Heart left ventricle (tissue), 16 donors: ENCODE data around the gene LAMC3. TPM values are rescaled to one million over a fixed set of nuclear protein-coding genes. Genes with fewer than 3 reads are reported as not detected.
A peak's percentile ranks its signal among the peaks of the same experiment; 100 is the strongest.

Source experiments
- ATAC-seq, 4 donors: fragments of 200-7000 bp; cut with Tn5 transposase; one replicate each; pipeline ENCODE4 v1.9.1; 2020 to 2022; ENCODE audit warnings: moderate library complexity in 4 of 4, mild to moderate bottlenecking in 3 of 4, moderate number of reproducible peaks in 1 of 4
- DNase-seq, 5 donors: peaks; one replicate each; pipeline ENCODE4 v3.0.0-alpha.2; 2020
- H3K27ac ChIP-seq, 12 donors: fragments of 200-600 bp; sonication (generic) in 4 of 12; one replicate each; pipeline versions ENCODE4 v1.5.0 to v1.8.0; 2016 to 2022; ENCODE audit warnings: mild to moderate bottlenecking in 2 of 12
- H3K27me3 ChIP-seq, 9 donors: fragments of 200-600 bp; sonication (generic) in 2 of 9; one replicate each; pipeline versions ENCODE4 v1.5.1 to v1.8.0; 2016 to 2022; ENCODE audit warnings: mild to moderate bottlenecking in 3 of 9
- H3K36me3 ChIP-seq, 9 donors: fragments of 200-600 bp; sonication (generic) in 2 of 9; one replicate each; pipeline versions ENCODE4 v1.5.0 to v1.8.0; 2018 to 2022; ENCODE audit warnings: mild to moderate bottlenecking in 2 of 9
- H3K4me1 ChIP-seq, 12 donors: fragments of 200-600 bp; sonication (generic) in 4 of 12; one replicate each; pipeline versions ENCODE4 v1.5.0 to v1.8.0; 2016 to 2022; ENCODE audit warnings: mild to moderate bottlenecking in 3 of 12
- H3K4me3 ChIP-seq, 12 donors: fragments of 200-600 bp; sonication (generic) in 4 of 12; one replicate each; pipeline versions ENCODE4 v1.5.0 to v1.8.0; 2017 to 2022; ENCODE audit warnings: mild to moderate bottlenecking in 9 of 12, moderate library complexity in 4 of 12
- H3K9me3 ChIP-seq, 12 donors: fragments of 200-600 bp; sonication (generic) in 4 of 12; one replicate each; pipeline versions ENCODE4 v1.5.0 to v1.8.0; 2016 to 2022; ENCODE audit warnings: mild to moderate bottlenecking in 1 of 12
- CTCF ChIP-seq, 12 donors: fragments of 200-600 bp; sonication (generic) in 4 of 12; IDR thresholded peaks; one replicate each; pipeline versions ENCODE4 v1.5.0 to v1.8.0; 2018 to 2022; ENCODE audit warnings: antibody characterized with exemption in 12 of 12, mild to moderate bottlenecking in 5 of 12
- POLR2A ChIP-seq, 2 donors: fragments of 450-650 bp; IDR thresholded peaks; one replicate each; pipeline ENCODE4 v1.6.1; 2017; ENCODE audit warnings: antibody characterized with exemption in 2 of 2, mild to moderate bottlenecking in 2 of 2, moderate library complexity in 2 of 2
- WGBS, 4 donors: extraction: QIAGEN DNeasy Blood & Tissue Kit in 2 of 4; methylation state at CpG; one replicate each; pipeline versions ENCODE4 v1.1.5 to v1.1.7; 2013 to 2018; 5-methylcytosine and 5-hydroxymethylcytosine counted together
- intact Hi-C, 10 donors: fragments of 100-400 bp; cut with DNase I; formaldehyde crosslinking; loops; one replicate each; pipeline versions ENCODE4 v1.11.1 to v1.14.2; 2022
- polyA plus RNA-seq, 2 donors: library from polyadenylated mRNA; stranded (reverse); fragments of 200-250 nt; gene quantifications; one replicate each; pipeline ENCODE4 v1.2.3, GENCODE V29; 2013
- total RNA-seq, 9 donors: library from RNA; depleted of rRNA in 2 of 9; stranded (reverse); fragments of >200 nt in 2 of 9; fragmentation: NEBNext Ultra II Directional in 3 of 9; extraction: Animal tissue kit (Norgen Biotek cat#: 25700) in 3 of 9; gene quantifications; one replicate each; pipeline versions ENCODE4 v1.1.0 to v1.2.4, GENCODE V29; 2016 to 2023
- donor health status: ischemic (EF 13 %, LVEDD 7.1; RV severe dilation, severe dysfunction).
- donor health status: healthy with polysubstance abuse.
- donor health status: DM: no; HTN: yes; CAD: no.
- donor health status: DM: no; HTN: no; CAD: no.
- donor health status: ischemic (EF 25% LVEDD 6.9; RV normal size, moderate dysfunction).
- donor health status: ischemic (EF 25% LVEDD 5.7; RV mildly dilated, moderate dysfunction).
- donor health status: healthy.
- donor health status: DM: yes; HTN: yes; CAD: no.
- donor health status: ischemic (EF 35%, LVEDD 5.7; RV mildly dilated, moderate dysfunction).
- donor health status: nonischemic (EF 11% LVEDD 7.7; RV severe dilation, severe dysfunction).
- donor health status: DM: yes; HTN: yes; CAD: no.
- donor health status: PGD.
- donor health status: ischemic (EF 29% LVEDD 5.4; RV normal size, mild dysfunction).
- donor health status: nonischemic (EF 23%, LVEDD 6.1; RV moderate dilation, normal function).

LAMC3 gene
- total and polyA plus RNA-seq, 11 donors: 0.11 to 1.8 (median 0.67) TPM

- TF ChIP-seq POLR2A (IDR thresholded peaks at IDR 0.05) (no peak), CTCF (IDR thresholded peaks at IDR 0.05) (no peak)
These were observed 22.1 kb downstream of the LAMC3 start for GRCh38 chr9:131031005-131031641.

DNA sequence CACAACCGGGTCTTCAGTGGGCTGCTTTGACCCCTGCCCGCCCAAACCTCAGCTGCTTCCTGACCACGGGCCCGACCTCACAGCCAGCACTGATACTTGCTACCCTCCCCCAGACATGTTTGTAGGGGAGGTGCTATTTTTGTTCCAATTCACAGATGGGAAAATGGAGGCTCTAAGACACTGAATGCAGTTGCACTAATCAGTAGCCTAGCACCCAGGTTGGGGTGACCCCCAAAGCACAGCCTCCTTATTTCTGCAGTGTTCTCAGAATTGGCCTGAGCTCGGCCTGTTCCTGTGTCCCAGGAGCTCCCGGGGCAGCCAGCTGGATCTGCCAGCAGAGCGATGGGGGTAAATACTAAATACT is 22.6 kb downstream of the LAMC3 start:
- 78 to 84% (median 81%) methylated on average over 7 of the region's 7 CpGs for WGBS, 4 donors
- Histone ChIP-seq H3K4me1 (peaks cover 0 to 3% (median under 1%) of the 10 kb centered on the region in 12 donors), H3K27me3 (no peaks in the 10 kb centered on the region), H3K27ac (no peak overlapping the region), H3K36me3 (no peaks in the 10 kb centered on the region), H3K9me3 (no peaks in the 10 kb centered on the region), H3K4me3 (no peak overlapping the region)
- DNase-seq: no peak
- TF ChIP-seq CTCF (IDR thresholded peaks at IDR 0.05): no peak
- TF ChIP-seq POLR2A (IDR thresholded peaks at IDR 0.05): no peak
- intact Hi-C loops: loop anchor here in 1 of 10 donors (2.0 kb wide), 1 partner anchor 21 kb away; no protein-coding TSS in a partner anchor
- no peak for ATAC-seq

More at GRCh38 chr9:131031005-131031641, 22.1 kb downstream of the LAMC3 start:
- Histone ChIP-seq H3K9me3 (no peaks in the 10 kb centered on the region), H3K4me3 (no peak overlapping the region), H3K4me1 (no peaks in the 10 kb centered on the region), H3K36me3 (no peaks in the 10 kb centered on the region), H3K27me3 (no peaks in the 10 kb centered on the region), H3K27ac (no peak overlapping the region)
- ATAC-seq (no peak), DNase-seq (peak in 1 of 5 donors; percentile 36)
- WGBS, 4 donors: 85 to 93% (median 91%) methylated on average over 8 to 17 of the region's 17 CpGs
- intact Hi-C loops: no loop called here

- ATAC-seq (no peak), DNase-seq (no peak)
- H3K36me3 ChIP-seq: no peaks in the 10 kb centered on the region
- no peaks in the 10 kb centered on the region for H3K27me3 ChIP-seq
- H3K4me1 ChIP-seq: peaks cover 0 to 11% (median 8%) of the 10 kb centered on the region in 12 donors
- H3K4me3 ChIP-seq: no peak overlapping the region
- TF ChIP-seq CTCF (IDR thresholded peaks at IDR 0.05) (no peak), POLR2A (IDR thresholded peaks at IDR 0.05) (no peak)
- H3K27ac ChIP-seq: no peak overlapping the region
- intact Hi-C loops: loop anchor here in 1 of 10 donors (2.0 kb wide), 1 partner anchor 22 kb away; no protein-coding TSS in a partner anchor
- 85 to 90% (median 88%) methylated on average over 12 of the region's 12 CpGs for WGBS, 4 donors
- H3K9me3 ChIP-seq: no peaks in the 10 kb centered on the region
These were observed 23.4 kb downstream of the LAMC3 start for GRCh38 chr9:131032384-131032783.

DNA sequence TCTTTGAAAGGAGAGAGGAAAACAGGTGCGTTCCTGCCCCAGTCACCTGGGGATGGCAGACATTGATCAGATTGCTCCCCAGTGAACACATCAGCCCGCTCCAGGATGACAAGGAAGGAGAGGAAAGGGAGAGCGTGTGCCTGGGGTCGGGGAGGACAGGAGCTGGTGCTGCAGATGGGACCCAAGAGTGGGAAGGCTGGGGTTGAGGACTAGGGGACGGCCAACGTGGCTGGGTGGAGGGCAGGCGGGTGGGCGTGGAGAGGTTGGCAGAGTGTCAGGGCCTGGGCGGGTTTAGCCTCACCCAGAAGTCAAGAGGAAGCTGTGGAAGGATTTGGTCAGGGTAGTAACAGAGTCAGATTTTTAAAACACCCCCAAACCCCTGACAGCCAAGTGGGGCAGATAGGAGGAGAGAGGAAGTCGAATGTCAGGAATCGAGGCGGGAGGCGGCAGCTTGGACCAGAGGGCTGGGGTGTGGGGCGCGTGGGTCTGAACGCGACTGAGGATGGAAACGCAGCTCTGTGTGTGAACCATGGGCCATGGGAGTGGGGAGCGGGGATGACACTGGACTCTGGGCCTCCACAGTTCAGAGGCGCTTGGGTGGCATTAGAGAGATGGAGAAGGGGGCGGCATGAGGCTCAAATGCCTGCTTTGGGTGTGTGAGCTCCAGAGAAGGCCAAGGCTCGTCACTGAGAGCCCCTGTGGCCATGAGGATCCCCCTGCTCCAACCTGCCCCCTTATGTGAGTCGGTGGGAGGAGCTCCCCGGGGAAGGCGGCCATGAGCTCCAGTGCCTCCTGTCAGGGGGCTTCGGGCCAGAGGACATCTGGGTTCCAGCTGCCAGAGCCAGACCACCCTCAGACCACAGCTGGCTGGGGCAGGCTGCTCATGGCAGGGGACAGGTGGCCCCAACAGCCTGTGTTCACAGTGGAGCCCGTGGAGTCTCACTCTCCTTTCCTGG is 24.6 kb downstream of the LAMC3 start:
- Histone ChIP-seq H3K4me1 (peaks cover 0 to 22% (median 17%) of the 10 kb centered on the region in 12 donors), H3K9me3 (no peaks in the 10 kb centered on the region), H3K4me3 (no peak overlapping the region), H3K27me3 (no peaks in the 10 kb centered on the region), H3K27ac (no peak overlapping the region), H3K36me3 (no peaks in the 10 kb centered on the region)
- WGBS, 4 donors: 77 to 90% (median 84%) methylated on average over 23 to 27 of the region's 27 CpGs
- intact Hi-C loops: loop anchor here in 1 of 10 donors (2.0 kb wide), 1 partner anchor 23 kb away; no protein-coding TSS in a partner anchor
- ATAC-seq (no peak), DNase-seq (peak in 1 of 5 donors; percentile 44)
- TF ChIP-seq POLR2A (IDR thresholded peaks at IDR 0.05) (no peak), CTCF (IDR thresholded peaks at IDR 0.05) (no peak)
